Measurements from ENCODE around the gene ADGRL3. TPM values are rescaled to one million over a fixed set of nuclear protein-coding genes. Genes with fewer than 3 reads are reported as not detected.

ADGRL3 gene
- total RNA-seq, 1 donor from 2014 or later = 18.7 TPM

DNA sequence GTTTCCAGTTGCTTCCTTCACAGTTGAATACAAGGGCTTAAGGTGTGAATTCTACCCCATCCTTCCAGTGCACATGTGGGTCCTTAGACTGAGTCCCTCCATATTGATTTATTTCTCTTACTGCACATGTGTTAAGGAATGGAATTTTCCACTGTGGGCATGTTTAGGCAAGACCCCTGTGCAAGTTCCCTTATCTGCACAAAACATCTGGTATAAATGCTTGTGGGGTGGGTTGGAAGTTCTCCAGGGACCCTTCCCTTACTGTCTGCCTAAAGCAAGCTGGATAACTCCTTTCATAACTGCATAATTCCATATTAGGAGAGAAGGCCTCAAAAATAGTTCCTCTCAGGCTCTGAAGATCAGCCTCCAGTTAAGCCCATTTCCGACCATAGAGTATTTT, 570.9 kb downstream of the ADGRL3 start:
- no peak for DNase-seq (ENCODE audit: extremely low spot score, unreplicated experiment)
- no peak overlapping the region for H3K4me3 Mint-ChIP-seq (ENCODE audit: unreplicated experiment)
- H3K27ac Mint-ChIP-seq (ENCODE audit: unreplicated experiment) = no peak overlapping the region
- no peaks in the 10 kb centered on the region for H3K27me3 Mint-ChIP-seq (ENCODE audit: unreplicated experiment)
- TF ChIP-seq CTCF (IDR thresholded peaks at IDR 0.05) = no peak
- no peaks in the 10 kb centered on the region for H3K36me3 Mint-ChIP-seq (ENCODE audit: unreplicated experiment)
- peaks cover 29% of the 10 kb centered on the region for H3K4me1 Mint-ChIP-seq (ENCODE audit: unreplicated experiment)
- H3K9me3 Mint-ChIP-seq (ENCODE audit: unreplicated experiment) = peaks cover 3% of the 10 kb centered on the region

- no peak for DNase-seq (ENCODE audit: extremely low spot score, unreplicated experiment)
- Mint-ChIP-seq H3K36me3 (ENCODE audit: unreplicated experiment) (no peaks in the 10 kb centered on the region), H3K4me3 (ENCODE audit: unreplicated experiment) (no peak overlapping the region), H3K9me3 (ENCODE audit: unreplicated experiment) (no peaks in the 10 kb centered on the region), H3K27ac (ENCODE audit: unreplicated experiment) (no peak overlapping the region), H3K27me3 (ENCODE audit: unreplicated experiment) (no peaks in the 10 kb centered on the region), H3K4me1 (ENCODE audit: unreplicated experiment) (peaks cover 29% of the 10 kb centered on the region)
- TF ChIP-seq CTCF (IDR thresholded peaks at IDR 0.05) = no peak
Observed at GRCh38 chr4:61772126-61772525, 572.0 kb downstream of the ADGRL3 start.

- no peaks in the 10 kb centered on the region for H3K27me3 Mint-ChIP-seq (ENCODE audit: unreplicated experiment)
- no peak for TF ChIP-seq CTCF (IDR thresholded peaks at IDR 0.05)
- H3K9me3 Mint-ChIP-seq (ENCODE audit: unreplicated experiment) = no peaks in the 10 kb centered on the region
- no peak overlapping the region for H3K27ac Mint-ChIP-seq (ENCODE audit: unreplicated experiment)
- no peak for DNase-seq (ENCODE audit: extremely low spot score, unreplicated experiment)
- H3K4me1 Mint-ChIP-seq (ENCODE audit: unreplicated experiment) = peaks cover 36% of the 10 kb centered on the region
- H3K4me3 Mint-ChIP-seq (ENCODE audit: unreplicated experiment) = no peak overlapping the region
- H3K36me3 Mint-ChIP-seq (ENCODE audit: unreplicated experiment) = no peaks in the 10 kb centered on the region
Observed at GRCh38 chr4:61773655-61774245, 573.6 kb downstream of the ADGRL3 start.

DNA sequence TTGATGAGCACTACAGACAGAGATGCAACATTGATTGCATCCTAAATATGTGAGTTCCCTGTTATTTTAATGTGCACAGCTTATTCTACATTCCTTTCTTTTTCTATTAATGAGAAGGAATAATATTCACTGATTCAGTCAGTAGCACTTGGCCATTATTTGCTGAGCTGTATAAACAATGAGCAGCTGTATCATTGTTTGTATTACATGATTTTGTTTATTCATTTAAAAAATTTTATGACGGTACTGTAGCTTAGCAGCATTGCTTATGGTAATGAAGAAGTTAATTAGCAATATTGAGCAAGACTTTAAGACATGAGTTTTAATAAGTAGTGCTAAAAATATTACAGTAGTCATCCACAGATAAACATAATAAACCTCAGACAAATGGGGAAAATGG, 582.0 kb downstream of the ADGRL3 start:
- no peak for TF ChIP-seq CTCF (IDR thresholded peaks at IDR 0.05)
- H3K36me3 Mint-ChIP-seq (ENCODE audit: unreplicated experiment) = no peaks in the 10 kb centered on the region
- no peak for DNase-seq (ENCODE audit: extremely low spot score, unreplicated experiment)
- no peak overlapping the region for H3K4me3 Mint-ChIP-seq (ENCODE audit: unreplicated experiment)
- no peaks in the 10 kb centered on the region for H3K27me3 Mint-ChIP-seq (ENCODE audit: unreplicated experiment)
- peaks cover 11% of the 10 kb centered on the region for H3K4me1 Mint-ChIP-seq (ENCODE audit: unreplicated experiment)
- no peak overlapping the region for H3K27ac Mint-ChIP-seq (ENCODE audit: unreplicated experiment)
- H3K9me3 Mint-ChIP-seq (ENCODE audit: unreplicated experiment) = no peaks in the 10 kb centered on the region

DNA sequence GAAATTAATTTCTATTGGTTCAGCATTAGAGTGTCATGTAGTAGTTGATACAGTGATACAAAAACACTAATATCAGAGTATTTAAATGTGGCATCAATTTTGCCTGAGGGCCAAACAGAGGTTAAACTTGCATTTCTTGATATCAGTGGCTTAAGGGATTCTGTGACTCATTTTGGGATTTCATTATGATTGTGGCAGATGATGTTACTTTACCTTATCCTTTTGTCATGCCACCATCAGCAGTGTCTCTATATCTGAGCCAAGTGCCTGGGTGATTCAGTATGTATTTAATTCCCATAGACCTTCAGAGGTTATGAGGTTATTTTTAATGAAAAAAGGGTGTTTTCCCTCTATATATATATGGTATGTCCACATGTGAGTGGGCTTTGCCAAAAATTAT, 582.9 kb downstream of the ADGRL3 start:
- no peak overlapping the region for H3K4me3 Mint-ChIP-seq (ENCODE audit: unreplicated experiment)
- H3K27ac Mint-ChIP-seq (ENCODE audit: unreplicated experiment) = no peak overlapping the region
- H3K9me3 Mint-ChIP-seq (ENCODE audit: unreplicated experiment) = no peaks in the 10 kb centered on the region
- H3K36me3 Mint-ChIP-seq (ENCODE audit: unreplicated experiment) = no peaks in the 10 kb centered on the region
- no peak for DNase-seq (ENCODE audit: extremely low spot score, unreplicated experiment)
- no peaks in the 10 kb centered on the region for H3K27me3 Mint-ChIP-seq (ENCODE audit: unreplicated experiment)
- peaks cover 6% of the 10 kb centered on the region for H3K4me1 Mint-ChIP-seq (ENCODE audit: unreplicated experiment)
- no peak for TF ChIP-seq CTCF (IDR thresholded peaks at IDR 0.05)

All from osteocyte (in vitro differentiated cells).